ENCODE results near the gene DPCD.
"Not testable (repeated sequence)": the region's sequence is repeated elsewhere in the genome, so short reads cannot be mapped to it uniquely, and the experiment has no call there.

The DPCD gene

DNA sequence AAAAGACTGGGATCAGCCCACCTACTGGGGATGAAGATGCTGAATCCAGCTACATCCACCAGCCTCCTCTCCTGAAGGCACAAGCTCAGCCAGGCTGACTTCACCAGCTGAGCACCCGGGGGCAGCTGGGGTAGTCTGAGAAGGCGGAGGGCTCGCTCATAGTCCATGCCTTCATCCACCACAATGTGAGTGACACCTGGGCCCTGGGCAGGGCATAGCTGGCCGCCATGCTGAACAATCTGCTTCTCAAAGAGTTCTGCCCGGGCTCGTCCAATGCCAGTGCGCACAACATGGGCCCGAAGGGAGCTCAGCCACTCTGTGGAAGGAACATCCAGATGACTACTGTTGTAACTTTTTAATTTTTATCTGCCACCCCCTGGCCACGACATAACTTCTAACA, 2.3 kb upstream of the DPCD start:
- no peak for DNase-seq (ENCODE audit: low spot score)

DNA sequence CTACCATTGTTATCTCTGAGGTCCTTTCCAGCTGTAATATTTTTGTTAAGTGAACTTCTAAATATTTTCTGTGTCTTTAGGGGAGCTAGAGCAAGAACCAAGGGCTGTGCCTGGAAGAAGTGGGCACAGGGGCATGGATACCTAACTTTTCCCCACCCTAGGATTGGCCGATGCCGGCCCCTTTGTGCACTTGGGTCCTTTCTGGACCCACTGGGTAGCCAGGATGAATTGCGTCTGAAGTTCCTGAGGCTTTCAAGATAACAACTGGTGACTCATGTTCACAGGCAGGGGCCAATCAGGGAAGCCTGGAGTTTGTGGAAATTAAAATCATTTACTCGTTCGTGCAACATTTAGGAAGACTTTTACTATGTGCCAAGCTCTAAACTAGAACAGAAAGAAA, 758 bp downstream of the DPCD start:
- DNase-seq (ENCODE audit: low spot score), result peak; percentile 81

DNA sequence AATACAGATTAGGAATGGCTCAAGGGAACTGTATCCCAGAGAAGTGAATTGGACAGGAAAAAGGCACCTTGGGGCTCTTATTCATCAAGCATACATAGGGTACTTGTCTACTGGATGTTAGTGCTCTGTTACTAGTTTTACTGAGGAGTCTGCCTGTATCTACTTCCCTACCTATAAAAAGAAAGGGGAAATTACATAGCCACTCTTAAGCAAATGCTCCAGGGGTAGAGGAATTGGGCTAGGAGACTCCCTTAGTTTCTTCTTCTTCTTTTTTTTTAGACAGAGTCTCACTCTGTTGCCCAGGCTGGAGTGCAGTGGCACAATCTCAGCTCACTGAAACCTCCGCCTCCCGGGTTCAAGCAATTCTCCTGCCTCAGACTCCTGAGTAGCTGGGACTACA, 5.2 kb downstream of the DPCD start:
- DNase-seq (ENCODE audit: low spot score), result not testable (repeated sequence)

DNA sequence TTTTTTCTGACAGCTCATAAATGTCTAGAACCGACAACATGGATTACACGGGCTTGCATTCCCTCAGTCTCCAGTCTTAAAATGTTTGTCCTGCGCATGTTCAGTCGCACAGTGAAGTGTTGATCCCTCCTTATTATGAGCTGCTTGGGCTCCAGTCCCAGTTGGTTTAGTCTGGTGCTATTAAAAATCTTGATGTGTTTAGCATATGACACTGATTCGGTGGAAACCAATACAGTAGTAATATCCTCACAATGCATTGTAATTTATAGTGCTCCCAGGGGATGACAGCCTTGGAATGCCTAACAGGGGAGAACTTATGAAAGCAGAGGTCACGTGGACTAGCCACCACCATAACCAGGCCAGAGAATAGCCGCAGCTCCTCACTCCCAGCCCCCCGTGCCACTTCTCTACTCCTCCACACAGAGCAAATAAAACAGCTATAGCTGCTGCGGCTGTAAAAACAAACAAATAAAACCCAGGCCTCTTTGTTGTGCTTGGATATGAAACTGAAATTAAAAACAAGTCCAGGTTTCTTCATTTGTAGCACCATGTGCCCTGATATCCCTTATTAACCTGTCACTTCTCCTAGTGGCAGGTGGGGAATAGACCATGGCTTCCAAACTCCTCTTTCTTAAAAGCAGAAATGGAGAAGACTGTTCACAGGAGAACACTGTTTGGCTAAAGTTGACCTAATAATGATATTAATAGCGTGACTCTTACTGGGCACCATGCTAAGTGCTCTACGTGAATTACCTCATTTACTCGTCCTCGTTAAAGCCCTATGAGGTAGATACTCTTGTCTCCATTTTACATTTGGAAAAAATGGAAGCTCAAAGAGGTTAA, 7.7 kb downstream of the DPCD start:
- no peak for DNase-seq (ENCODE audit: low spot score)

DNA sequence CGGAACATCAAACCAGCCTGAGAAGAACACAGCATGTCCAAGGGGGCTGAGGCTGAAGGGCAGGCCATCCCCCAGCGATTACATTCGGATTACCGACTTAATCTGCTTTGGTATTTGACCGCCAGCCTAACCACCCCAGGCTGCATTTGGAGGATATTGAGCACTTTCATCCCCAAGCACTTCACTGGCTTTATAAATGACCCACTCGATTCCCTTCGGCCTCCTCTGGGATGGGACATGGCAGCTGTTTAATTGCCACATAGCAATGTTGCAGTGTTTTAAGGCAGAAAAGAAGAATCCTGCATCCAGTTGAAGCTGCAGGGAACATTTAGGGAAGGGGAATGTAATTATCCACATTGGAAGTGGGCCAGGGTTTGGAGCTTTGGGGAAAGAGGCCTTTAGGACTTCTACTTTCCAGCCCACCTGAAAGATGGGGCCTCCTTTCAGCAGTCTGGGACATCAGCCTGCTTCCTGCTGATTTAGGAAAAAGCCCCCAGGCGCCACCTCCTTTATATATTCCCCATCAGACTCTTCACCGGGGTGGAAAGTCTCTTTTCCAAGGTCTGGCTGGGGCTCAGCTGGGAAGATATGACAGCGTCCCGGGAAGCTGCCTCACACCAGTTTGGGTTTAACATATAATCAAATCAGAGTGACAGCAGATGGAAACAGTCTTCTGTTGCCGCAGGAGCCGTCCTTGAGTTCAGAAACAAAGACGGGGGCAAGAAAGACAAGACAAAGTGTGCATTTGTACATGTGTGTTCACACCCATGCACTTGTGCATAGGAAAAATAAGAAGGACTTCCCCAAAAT, 9.2 kb downstream of the DPCD start:
- no peak for DNase-seq (ENCODE audit: low spot score)

DNA sequence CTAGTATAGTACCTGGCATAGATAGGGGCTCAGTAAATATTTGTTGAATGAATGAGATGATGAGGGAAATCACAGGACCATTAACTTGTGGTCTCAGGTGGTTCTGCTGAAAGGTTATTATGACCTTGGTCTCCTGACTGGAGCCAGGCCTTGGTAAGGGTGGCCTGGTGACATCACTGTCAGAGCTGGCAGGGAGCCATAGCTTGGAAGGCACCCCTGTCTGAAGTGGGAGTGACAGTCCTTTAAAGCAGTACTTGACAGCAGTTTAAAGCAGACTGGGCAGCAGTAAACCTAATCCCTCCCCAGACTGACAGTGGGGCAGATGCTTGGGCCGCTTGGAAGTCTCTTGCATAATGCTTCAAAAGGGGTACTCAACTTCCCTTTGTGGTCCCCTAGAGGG, 13.4 kb downstream of the DPCD start:
- DNase-seq (ENCODE audit: low spot score), result peak; percentile 66

DNA sequence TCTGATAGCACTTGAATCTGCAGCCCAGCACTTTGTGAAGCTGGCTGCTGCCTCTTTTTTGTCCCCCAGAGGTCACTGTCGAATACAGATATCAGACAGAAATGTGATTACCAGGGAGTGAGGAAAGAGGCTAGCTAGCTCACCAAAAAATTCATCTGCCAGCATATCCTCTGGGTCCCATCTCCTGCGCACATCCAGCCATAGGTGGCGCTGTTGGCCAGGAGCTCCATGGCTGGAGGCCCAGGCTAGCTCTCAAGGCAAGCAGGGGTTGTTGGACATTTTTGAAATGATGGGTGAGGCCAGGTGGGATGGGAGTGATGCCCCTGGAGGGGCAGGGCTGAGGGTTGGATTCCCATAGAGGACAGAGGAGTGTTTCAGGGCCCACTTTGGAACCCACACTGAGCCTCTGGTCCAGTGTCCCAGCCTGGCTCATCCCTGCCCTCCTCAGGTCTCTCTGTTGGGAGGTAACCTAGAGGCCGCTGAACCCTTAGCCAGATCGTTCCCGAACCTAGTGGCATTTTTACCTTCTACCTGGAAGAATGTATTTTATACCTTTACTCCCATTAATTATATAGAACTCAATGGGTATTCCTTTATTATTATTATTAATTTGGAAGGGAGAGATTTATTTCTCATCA, 14.8 kb downstream of the DPCD start:
- peak; percentile 93 for DNase-seq (ENCODE audit: low spot score)

DNA sequence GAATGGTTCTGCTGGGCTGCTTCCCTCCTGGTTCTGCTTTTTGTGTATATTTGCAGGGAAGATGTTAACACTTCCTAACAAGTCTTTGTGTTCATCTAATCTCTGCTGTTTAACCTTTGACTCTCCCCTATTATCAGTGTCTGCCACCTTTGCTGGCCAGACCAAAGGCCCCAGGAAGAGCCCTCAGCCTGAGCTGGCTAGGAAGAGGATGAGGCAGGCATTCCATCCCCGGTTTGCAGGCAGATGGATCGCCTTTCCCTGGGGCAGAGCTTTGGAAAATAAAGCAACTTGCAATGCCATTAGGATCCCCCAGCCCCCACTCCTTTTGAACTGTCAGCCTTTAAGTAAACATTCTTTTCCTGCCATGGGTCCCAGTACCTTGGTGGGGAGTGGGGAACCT, 19.0 kb downstream of the DPCD start:
- no peak for DNase-seq (ENCODE audit: low spot score)

DNA sequence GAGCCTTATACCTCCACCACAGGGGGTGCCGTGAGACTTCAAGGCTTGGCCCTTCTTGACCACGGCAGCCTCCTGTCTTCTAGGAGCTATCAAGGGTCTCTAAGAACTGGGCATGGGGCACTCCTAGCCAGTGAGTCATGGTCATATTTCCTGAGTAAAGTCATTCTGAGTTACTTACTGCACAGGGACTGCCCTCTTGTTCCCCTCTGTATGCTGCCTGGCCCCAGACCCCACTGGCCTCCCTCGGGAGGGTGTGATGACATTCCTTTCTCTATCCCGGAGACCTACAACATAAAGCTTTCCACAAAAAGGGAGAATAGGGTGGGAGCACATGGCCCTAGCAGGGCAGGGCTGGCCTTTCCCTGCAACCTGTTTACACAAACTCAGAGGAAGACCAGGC, 21.4 kb downstream of the DPCD start:
- no peak for DNase-seq (ENCODE audit: low spot score)

DNA sequence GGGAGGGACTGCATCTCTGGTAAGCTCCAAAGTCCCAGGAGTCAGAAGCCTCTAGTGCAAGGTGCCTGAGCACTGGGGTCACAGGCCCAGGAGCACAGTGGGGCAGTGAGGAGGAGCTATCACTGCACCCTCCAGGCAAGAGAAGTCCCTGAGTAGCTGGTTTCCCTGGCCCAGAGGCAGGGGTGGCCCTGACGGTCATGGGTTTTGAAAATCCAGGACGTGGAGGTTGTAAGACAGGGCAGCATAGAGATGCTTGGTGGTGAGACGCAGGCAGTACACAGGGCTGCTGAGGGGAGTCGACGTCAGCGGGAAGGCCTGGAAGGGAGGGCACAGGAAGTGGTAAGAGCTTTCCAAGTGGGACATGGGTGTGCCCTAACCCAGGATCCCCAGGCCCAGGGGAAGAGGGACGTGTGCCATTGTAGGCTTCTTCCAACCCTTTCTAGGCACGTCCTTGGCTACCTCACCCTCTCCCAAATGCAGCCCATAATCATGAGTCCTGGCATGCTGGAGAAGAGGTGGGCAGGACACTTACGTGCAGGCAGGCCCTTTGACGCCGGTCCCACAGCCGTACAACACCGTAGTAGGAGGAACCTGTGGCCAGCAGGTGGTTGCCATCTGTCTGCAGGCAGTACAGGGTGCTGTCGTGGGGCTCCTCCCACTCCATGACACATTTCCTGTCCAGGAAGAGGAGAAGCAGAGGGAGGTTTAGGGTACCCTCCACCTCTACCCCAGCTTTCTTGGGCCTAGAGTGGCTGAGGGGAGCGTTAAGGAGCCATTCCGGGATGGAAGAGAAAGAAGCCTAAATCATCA, 23.2 kb downstream of the DPCD start:
- DNase-seq (ENCODE audit: low spot score), result no peak

DNA sequence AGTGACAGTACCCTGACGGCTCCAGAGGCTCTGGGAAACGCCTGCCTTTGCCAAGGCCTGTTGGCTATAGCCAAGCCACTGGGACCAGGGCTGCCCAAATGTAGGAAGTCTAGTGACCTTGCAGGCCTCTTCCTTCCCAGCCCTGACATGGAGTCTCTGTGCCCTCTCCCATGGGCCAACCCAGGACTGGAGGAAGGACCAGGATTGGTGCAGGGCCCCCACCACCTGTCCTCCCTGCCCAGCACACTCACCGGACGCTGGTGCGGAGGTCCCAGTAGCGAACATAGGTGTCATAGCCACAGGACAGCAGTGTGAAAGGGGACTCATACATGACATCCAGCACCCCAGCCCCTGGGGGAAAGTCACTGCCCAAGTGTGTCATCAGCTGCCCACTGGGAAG, 24.0 kb downstream of the DPCD start:
- no peak for DNase-seq (ENCODE audit: low spot score)

DNA sequence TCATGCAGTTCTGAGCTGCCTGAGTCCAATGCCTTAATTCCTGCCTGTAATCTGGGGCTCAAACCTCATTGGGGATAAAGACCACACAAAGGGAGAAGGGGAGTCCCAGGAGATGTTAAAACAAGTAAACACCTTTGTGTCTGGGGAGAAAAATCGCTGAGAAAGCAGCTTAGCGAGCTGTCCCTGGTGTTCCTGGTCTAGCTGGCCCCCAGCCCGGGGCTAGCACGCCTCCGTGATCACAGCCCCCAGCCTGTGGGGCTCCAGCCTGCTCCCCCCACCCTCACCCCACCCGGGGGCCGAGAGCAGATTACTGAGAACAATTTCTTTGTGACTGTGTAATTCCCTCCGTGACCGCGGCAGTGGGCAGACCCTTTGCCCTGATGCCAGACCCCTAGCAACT, 24.8 kb downstream of the DPCD start:
- no peak for DNase-seq (ENCODE audit: low spot score)

DNA sequence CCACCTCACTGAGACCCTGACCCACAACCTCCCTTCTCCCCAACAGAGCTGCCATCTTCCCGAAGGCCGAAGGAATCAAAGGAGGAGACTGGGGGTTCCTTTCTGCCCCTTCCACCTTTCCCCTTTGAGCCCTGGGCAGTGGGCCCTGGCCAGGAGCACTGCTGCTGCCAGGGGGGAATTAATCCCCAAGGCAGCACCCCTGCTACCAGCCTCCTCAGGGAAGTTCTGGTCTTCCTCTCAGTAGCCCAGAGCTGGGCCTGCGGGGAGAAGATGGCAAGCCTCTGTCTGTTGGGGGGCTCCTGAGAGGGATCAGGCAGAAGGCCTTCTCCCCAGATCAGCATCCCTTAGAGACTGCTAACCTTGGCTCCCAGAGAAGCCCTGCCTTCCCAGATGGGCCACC, 25.5 kb downstream of the DPCD start:
- DNase-seq (ENCODE audit: low spot score), result no peak

DNA sequence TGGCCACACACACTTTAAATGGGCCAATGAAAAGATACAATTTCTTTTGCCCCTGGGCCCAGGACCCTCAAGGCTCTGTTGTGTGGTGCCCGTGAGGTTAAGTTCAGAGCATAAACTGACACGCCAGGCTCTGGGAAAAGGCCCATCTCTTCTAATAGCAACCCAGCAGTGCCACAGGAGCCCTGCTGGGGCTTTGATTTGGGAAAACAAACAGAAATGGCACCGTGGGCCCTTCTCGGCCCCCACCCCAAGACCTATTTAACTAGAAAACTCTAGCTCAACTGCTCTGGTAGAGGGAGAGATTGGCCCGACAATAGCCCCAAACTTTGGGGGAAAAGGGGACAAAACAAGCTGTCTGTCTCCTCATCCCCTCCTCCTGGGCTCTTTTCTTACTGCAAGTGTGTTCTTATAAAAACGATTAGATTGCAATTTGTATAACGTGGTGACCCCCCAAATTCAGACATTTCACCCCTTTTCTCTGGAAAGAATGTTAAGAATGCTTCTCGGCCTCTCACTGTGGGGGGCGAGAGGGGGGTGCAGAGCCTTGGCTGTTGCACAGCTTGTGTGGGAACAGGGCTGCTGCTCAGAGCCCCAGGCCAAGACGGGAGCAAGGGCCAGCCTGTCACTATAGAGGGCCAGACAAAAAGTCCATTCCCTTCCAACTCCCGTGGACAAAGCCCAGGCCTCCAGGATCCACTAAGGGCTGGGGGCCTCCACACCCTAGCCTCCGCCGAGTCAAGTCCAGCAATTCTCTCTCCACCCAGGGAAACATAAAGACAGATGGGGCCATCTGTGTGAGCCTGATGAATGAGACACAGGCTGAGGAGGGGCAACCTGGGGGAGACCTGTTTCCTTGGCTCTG, 26.8 kb downstream of the DPCD start:
- no peak for DNase-seq (ENCODE audit: low spot score)

DNA sequence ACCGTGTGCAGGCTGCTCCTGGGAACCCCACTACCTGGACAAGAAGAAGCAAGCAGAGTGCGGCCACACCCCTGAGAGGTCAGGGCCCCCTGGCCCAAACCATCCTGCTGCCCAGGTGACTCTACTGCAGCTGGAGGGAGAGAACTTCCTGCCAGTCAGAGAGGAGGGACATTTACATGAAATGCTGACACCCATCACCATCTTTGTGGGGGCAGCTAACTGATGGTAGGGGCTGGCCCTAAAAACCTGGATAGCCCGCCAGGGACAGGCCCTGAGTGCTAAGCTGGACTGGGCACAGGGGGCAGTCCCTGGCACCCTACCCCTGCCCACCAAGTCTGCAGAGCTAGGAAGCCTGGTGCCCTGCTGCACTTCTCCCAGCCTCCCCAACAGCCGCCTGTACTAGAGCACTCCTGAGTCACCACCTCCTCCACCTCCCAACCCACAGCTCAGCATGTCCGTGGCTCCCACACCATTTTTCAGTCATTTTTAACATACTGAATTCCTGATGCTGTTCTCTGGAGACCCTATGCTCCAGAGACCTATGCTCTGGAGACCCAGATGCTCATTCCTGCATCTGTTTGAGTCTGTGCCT, 27.5 kb downstream of the DPCD start:
- DNase-seq (ENCODE audit: low spot score), result no peak

DNA sequence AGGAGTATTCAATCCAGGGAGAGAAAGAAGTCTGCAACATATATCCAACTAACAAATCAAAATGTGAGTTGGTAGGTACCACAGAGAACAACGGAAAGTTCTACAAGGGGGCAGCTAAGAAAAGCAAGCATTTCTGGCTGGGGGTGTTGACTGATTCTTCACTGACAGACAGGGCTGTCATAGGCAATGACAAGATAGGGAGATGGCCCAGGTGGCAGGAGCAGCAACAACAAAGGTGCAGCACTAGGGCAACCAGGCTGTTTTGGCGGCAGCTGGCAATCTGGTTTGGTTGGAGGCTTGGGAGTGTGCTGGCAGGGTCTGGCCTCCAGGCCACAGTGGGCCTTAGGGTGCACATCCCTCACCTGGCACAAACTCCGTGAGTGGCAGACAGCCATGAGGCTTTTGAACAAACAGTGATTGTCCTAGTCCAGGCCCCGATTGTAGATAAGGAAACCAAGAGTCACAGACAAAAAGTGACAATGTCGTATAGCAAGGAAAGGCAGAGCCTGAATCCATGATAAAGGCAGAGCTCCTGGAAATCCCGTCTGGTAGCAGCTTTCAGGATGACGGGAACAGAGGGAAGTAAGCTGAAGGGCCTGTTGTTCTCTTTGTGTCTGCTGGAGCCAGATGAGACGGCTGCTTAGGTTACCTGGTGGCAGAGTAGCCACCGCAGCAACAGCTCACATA, 28.4 kb downstream of the DPCD start:
- DNase-seq (ENCODE audit: low spot score), result no peak

DNA sequence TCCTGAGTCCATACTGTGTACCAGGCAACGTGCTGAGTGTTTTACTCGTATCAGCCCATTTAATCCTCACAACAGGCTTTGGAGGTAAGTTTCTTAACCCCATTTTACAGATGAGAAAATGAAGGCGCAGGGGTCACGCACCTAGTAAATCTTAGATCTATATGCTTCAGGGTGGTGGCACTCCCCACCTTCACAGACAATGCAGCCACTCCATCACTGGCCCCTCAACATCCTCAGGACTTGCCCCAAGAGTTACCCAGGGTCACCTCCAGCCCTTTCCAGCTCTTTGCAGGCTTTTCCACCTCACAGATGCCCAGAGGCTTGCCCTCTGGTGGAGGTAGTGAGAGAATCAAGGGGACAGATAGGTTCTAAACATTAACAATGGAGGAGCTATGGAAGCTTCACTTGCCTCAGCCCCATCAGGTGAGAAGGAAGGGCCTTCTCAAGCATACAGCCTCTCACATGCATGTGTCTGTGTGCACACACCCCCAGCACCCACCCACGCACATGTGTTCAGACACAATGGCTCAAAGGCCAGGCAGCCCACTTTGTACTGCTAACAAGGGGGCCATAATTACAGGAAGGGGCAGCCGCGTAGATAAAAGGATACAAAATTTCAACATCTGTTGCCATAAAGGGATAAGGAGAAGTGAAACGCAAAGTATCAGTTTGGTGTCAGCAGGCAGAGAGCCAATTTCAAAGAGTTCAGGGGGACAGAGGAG, 29.1 kb downstream of the DPCD start:
- peak; percentile 22 for DNase-seq (ENCODE audit: low spot score)

DNA sequence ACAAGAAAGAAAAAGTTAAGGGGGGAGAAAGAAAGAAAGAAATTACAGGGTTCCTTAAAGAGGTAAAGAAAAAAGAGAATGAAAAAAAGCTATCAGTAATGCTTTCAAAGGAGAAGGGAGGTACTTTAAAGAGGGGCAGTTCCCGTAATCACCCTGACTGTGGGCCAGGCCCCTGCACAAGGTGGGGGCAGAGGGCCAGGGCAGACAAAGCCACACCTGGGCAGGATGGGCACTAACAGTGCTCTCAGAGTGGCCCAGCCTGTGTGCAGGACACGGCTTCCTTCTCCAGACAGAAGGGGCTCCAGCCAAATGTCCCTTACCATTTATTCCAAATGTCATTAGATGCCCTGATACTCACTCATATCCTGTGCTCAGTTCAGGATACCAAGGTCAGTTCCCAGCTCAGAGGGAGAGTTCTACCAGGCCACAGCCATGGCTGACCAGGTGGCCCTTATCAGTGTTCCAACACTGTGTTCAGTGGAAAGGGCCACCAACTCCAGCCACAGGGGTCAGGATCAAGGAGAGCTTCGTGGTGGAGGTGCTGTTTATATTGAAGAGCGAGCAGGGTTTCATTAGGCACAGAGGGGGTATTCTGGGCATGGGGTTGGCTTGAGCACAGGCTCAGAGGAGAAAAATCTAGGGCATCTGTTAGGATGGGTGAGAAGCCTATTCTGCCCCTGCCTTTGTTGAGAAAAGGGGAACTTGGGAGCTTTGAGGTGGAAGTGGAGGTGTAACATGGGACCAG, 29.9 kb downstream of the DPCD start:
- no peak for DNase-seq (ENCODE audit: low spot score)

DNA sequence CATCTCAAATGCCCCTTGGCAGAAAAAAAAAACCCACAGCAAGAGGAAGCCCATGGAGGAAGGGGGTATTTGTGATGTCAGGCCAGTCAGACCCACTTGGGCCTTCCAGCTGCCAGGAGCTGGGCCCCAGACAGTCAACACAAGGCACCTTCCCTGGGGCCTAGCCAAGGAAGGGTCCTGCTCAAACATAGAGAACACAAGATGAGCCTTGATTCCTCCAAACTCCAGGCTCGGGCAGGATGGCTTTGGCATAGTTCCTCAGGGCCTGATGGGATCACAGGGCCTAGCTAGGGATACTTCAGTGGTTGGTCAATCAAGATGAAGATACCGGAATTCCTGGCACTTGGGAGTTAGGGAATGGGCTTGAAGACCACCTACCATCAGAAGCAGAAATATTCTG, 30.8 kb downstream of the DPCD start:
- no peak for DNase-seq (ENCODE audit: low spot score)
